Adipocyte (in vitro differentiated cells): ENCODE results near the gene SLC16A5.

Experiments used
- DNase-seq: peaks from one replicate; pipeline ENCODE4 v3.0.0-alpha.2; 2015; ENCODE audit warnings: low read depth
- H3K27me3 ChIP-seq: replicated peaks from 2 replicates; pipeline ENCODE4 v1.7.0; 2013; ENCODE audit warnings: mild to moderate bottlenecking, low read length, moderate library complexity; ENCODE audit not compliant: control insufficient read depth, insufficient read depth
- H3K36me3 ChIP-seq: 2 replicates; pipeline ENCODE4 v1.7.0; 2013; ENCODE audit warnings: low read length, mild to moderate bottlenecking, moderate library complexity; ENCODE audit not compliant: control insufficient read depth, insufficient read depth, severe bottlenecking
- H3K4me1 ChIP-seq: 2 replicates; pipeline ENCODE4 v1.7.0; 2013; ENCODE audit warnings: mild to moderate bottlenecking, low read length, moderate library complexity; ENCODE audit not compliant: control insufficient read depth, insufficient read depth
- H3K4me3 ChIP-seq: 2 replicates; pipeline ENCODE4 v1.7.0; 2013; ENCODE audit warnings: mild to moderate bottlenecking, low read length, moderate library complexity
- H3K9ac ChIP-seq: 2 replicates; pipeline ENCODE4 v1.7.0; 2013; ENCODE audit warnings: mild to moderate bottlenecking, low read length, moderate library complexity
- H3K9me3 ChIP-seq: 2 replicates; pipeline ENCODE4 v1.7.0; 2013; ENCODE audit warnings: mild to moderate bottlenecking, low read length, moderate library complexity; ENCODE audit not compliant: control insufficient read depth

SLC16A5 gene

GRCh38 chr17:75091855-75092327 lies 4.1 kb downstream of the SLC16A5 start:
- Histone ChIP-seq H3K9me3 (no peaks in the 10 kb centered on the region), H3K4me3 (no peak overlapping the region)
- DNase-seq: no peak

DNA sequence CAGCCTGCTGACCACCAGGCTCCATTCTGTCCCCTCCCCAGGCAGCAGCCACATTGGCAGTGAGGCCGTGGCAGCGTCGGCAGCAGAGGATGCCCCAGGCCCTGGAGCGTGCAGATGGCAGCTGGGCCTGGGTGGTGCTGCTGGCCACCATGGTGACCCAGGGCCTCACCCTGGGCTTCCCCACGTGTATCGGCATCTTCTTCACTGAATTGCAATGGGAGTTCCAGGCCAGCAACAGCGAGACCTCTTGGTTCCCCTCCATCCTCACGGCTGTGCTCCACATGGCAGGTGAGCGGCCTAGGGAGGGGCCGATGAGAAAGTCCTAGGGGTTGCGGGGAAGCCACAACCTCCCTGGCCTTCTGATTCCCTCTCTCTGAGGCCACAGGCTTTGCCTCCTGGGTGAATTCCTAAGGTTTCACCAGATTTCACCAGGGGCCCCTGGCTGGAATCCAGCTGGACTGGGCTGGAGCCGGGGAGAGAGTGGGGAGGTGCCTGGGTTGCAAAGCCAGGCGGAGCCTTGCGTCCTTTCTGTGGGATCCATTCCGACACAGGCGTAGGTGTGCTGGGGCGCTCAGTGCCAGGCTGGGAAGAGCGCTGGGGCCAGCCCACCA lies 5.9 kb downstream of the SLC16A5 start:
- Histone ChIP-seq H3K27me3 (no peaks in the 10 kb centered on the region), H3K9me3 (no peaks in the 10 kb centered on the region), H3K36me3 (no peaks in the 10 kb centered on the region), H3K4me1 (peaks cover 38% of the 10 kb centered on the region), H3K4me3 (no peak overlapping the region), H3K9ac (no peak overlapping the region)
- no peak for DNase-seq

More at GRCh38 chr17:75091855-75092327, 4.1 kb downstream of the SLC16A5 start:
- no peaks in the 10 kb centered on the region for H3K36me3 ChIP-seq
- H3K27me3 ChIP-seq: no peaks in the 10 kb centered on the region
- peaks cover 52% of the 10 kb centered on the region for H3K4me1 ChIP-seq
- H3K9ac ChIP-seq: no peak overlapping the region

DNA sequence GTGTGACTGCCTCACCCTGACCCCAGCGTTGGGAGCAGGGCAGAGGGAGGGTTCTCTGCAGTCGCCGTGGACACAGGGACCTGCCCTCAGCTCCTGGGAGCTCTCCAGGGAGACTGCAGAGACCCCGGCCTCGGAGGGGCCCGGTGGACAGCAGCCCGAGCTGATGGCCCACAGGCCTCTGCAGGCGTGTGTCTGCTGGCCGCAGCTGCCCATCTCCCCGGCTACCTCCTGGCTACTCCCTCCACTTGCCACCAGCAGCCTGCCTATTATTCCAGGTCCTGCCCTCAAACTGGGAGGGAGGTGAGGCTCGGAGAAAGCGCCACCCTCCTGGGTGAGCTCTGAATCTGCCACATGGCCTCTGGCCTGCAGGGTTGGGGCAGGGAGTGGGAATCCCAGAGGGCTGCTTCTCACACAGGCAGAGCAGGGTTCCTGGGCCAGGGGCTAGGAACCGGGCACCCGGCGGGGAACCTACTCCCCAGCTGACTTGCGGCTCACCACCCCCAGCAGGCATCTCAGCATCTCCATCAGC lies 7.2 kb downstream of the SLC16A5 start:
- Histone ChIP-seq H3K4me3 (no peak overlapping the region), H3K27me3 (no peaks in the 10 kb centered on the region), H3K4me1 (peaks cover 31% of the 10 kb centered on the region), H3K9me3 (no peaks in the 10 kb centered on the region), H3K36me3 (peaks cover 3% of the 10 kb centered on the region), H3K9ac (no peak overlapping the region)
- no peak for DNase-seq

- Histone ChIP-seq H3K9me3 (no peaks in the 10 kb centered on the region), H3K4me1 (peaks cover 25% of the 10 kb centered on the region), H3K9ac (no peak overlapping the region), H3K27me3 (no peaks in the 10 kb centered on the region), H3K4me3 (no peak overlapping the region), H3K36me3 (peaks cover 11% of the 10 kb centered on the region)
- peak; percentile 65 for DNase-seq
Observed at GRCh38 chr17:75096082-75096625, 8.4 kb downstream of the SLC16A5 start.

DNA sequence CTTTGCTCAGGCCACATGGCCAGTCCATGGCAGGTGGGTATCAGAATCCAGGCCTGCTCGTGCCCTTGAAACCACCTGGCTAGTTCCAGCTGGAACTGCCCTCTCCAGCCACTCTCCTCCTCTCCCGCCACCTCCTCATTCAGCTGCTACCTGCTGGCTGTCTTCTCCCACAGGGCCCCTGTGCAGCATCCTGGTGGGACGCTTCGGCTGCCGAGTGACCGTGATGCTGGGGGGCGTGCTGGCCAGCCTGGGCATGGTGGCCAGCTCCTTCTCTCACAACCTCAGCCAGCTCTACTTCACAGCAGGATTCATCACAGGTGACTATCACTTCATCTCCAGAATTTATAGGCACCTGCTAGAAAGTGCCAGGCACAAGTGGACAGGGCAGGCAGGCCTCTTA lies 10.1 kb downstream of the SLC16A5 start:
- no peak overlapping the region for H3K4me3 ChIP-seq
- no peaks in the 10 kb centered on the region for H3K27me3 ChIP-seq
- H3K9ac ChIP-seq: no peak overlapping the region
- H3K36me3 ChIP-seq: peaks cover 11% of the 10 kb centered on the region
- H3K4me1 ChIP-seq: peaks cover 12% of the 10 kb centered on the region
- no peaks in the 10 kb centered on the region for H3K9me3 ChIP-seq
- no peak for DNase-seq

- Histone ChIP-seq H3K9me3 (no peaks in the 10 kb centered on the region), H3K36me3 (peaks cover 11% of the 10 kb centered on the region), H3K4me1 (peaks cover 5% of the 10 kb centered on the region), H3K4me3 (no peak overlapping the region), H3K27me3 (no peaks in the 10 kb centered on the region), H3K9ac (no peak overlapping the region)
- no peak for DNase-seq
Observed at GRCh38 chr17:75098861-75099260, 11.1 kb downstream of the SLC16A5 start.

DNA sequence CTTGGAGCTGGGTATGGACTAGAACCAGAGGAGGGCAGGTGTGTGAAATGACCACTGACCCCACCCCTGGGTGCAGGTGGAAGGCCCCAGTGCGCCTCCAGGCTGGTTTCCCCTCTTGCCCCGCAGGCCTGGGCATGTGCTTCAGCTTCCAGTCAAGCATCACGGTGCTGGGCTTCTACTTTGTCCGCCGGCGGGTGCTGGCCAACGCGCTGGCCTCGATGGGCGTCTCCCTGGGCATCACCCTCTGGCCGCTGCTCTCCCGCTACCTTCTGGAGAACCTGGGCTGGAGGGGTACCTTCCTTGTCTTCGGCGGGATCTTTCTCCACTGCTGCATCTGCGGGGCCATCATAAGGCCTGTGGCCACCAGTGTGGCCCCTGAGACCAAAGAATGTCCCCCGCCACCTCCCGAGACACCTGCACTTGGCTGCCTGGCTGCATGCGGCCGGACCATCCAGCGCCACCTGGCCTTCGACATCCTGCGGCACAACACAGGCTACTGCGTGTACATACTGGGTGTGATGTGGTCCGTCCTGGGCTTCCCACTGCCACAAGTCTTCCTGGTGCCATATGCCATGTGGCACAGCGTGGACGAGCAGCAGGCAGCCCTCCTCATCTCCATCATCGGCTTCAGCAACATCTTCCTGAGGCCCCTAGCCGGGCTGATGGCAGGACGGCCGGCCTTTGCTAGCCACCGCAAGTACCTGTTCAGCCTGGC lies 12.3 kb downstream of the SLC16A5 start:
- Histone ChIP-seq H3K27me3 (no peaks in the 10 kb centered on the region), H3K36me3 (peaks cover 11% of the 10 kb centered on the region), H3K4me1 (peaks cover 5% of the 10 kb centered on the region), H3K9me3 (no peaks in the 10 kb centered on the region), H3K4me3 (no peak overlapping the region), H3K9ac (no peak overlapping the region)
- no peak for DNase-seq

DNA sequence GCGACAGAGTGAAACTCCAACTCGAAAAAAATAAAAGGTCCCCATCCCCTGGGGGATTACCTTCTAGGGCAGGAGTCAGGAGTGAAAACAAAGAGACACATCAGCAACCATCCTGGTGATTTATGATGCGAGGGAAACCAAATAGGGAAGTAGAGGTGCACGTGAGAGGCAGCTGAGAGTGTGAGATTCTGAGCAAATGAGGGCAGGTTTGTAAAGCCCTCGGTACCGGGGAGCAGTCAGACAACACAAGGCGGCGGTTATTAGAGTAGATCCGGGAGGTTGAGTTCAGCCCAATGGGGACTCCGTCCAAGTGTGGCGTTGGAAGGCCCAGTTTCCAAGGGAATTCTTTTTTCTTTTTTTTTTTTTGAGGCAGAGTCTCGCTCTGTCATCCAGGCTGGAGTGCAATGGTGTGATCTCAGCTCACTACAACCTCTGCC lies 14.6 kb downstream of the SLC16A5 start:
- no peak overlapping the region for H3K9ac ChIP-seq
- no peaks in the 10 kb centered on the region for H3K27me3 ChIP-seq
- no peak for DNase-seq
- H3K9me3 ChIP-seq: no peaks in the 10 kb centered on the region
- H3K4me1 ChIP-seq: no peaks in the 10 kb centered on the region
- H3K36me3 ChIP-seq: peaks cover 11% of the 10 kb centered on the region
- no peak overlapping the region for H3K4me3 ChIP-seq

DNA sequence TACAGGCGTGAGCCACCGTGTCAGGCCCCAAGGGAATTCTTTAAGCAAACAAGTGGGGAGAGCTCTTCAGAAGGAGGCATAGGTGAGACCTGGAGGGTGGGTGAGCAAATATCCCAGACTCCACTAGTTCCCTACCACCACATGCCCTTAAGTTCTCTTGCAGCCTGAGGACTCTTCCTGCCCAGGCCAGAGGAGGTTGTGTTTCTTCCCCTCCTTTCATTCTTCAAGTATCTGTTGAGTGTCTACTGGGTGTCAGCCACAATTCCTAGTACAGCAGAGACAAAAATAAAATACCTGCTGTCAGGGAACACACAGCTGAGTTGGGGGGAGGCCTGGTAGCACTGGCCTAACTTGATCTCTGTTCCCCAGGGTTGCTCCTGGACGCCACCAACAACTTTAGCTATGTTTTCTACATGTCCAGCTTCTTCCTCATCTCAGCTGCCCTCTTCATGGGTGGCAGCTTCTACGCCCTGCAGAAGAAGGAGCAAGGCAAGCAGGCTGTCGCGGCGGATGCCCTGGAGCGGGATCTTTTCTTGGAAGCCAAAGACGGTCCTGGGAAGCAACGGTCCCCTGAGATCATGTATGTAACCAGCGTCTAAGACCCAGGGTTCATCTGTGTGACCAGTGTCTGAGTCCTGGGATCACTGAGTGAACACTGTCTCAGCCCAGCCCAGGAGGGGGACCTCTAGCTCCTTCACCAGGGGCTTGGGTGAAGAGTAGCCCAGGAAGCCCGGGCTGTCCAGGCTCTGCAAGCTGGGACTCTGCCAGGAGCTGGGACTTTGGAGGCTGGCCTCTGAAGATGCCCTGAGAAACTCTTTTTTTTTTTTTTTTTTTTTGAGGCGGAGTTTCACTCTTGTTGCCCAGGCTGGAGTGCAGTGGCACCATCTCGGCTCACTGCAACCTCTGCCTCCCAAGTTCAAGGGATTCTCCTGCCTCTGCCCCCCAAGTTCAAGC lies 16.1 kb downstream of the SLC16A5 start:
- no peak for DNase-seq
- no peaks in the 10 kb centered on the region for H3K27me3 ChIP-seq
- no peak overlapping the region for H3K9ac ChIP-seq
- peaks cover 11% of the 10 kb centered on the region for H3K36me3 ChIP-seq
- no peaks in the 10 kb centered on the region for H3K4me1 ChIP-seq
- H3K4me3 ChIP-seq: no peak overlapping the region
- no peaks in the 10 kb centered on the region for H3K9me3 ChIP-seq

GRCh38 chr17:75105126-75106080 lies 17.6 kb downstream of the SLC16A5 start:
- Histone ChIP-seq H3K4me3 (no peak overlapping the region), H3K9me3 (no peaks in the 10 kb centered on the region), H3K4me1 (peaks cover 6% of the 10 kb centered on the region), H3K9ac (no peak overlapping the region), H3K27me3 (no peaks in the 10 kb centered on the region), H3K36me3 (peaks cover 3% of the 10 kb centered on the region)
- peak; percentile 51 for DNase-seq
